ENCODE measurements around the gene SCARF1.

- TF ChIP-seq CTCF (IDR thresholded peaks at IDR 0.05) (no peak), POLR2AphosphoS5 (IDR thresholded peaks at IDR 0.05) (no peak), EP300 (IDR thresholded peaks at IDR 0.05) (no peak), POLR2A (IDR thresholded peaks at IDR 0.05) (no peak)
Measured at GRCh38 chr17:1645207-1646171, at the start of gene SCARF1.

All from suprapubic skin (tissue), 4 donors.